ENCODE measurements around the gene RASA4B. TPM values are rescaled to one million over a fixed set of nuclear protein-coding genes. Genes with fewer than 3 reads are reported as not detected.
"Not testable (repeated sequence)": the region's sequence is repeated elsewhere in the genome, so short reads cannot be mapped to it uniquely, and the experiment has no call there.

RASA4B gene
- total RNA-seq, 1 donor from 2014 or later: 30.0 TPM

DNA sequence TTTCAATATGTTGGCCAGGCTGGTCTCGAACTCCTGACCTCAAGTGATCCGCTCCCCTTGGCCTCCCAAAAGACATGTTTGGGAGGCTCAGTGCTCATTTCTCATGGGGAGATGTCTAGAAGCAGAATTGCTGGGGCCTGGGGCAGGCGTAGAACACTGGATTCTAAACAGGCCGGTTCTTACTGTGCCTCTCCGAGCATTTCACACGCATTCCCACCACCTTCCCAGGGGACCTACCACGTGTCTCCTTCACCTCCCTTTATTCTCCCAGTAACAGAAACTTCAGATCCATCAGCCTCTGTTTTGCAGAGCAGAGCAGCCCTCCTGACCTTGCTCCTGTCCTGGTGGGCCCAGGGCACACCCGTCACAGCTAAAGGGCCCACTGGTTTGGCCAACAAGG is 9.6 kb upstream of the RASA4B start:
- H3K36me3 ChIP-seq; intact Hi-C loops (cut with DNase I); DNase-seq: not testable (repeated sequence)

DNA sequence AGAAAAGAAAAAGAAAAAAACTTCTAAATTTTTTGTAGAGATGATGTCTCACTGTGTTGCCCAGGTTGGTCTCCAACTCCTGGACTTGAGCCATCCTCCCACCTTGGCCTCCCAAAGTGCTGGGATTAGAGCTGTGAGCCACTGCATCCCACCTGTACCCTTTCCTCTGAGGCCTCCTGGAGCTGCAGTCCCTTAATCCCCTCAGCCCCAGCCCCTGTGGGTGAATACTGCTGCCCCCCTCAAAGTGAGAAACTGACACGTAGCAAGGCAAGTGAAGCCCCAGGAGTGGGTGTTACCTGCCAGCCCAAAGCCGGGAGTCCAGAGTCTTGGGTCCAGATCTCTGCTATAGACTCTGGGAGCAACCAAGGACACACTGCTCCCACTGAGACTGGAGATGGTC is 7.2 kb upstream of the RASA4B start:
- H3K36me3 ChIP-seq; H3K27ac ChIP-seq; H3K9me3 ChIP-seq; H3K4me3 ChIP-seq; H3K4me1 ChIP-seq; intact Hi-C loops (cut with DNase I); H3K27me3 ChIP-seq: not testable (repeated sequence)
- peak; percentile 4 for ATAC-seq
- peak; percentile 62 for DNase-seq

More for the DNA sequence above, 9.6 kb upstream of the RASA4B start:
- not testable (repeated sequence) for H3K27me3 ChIP-seq, H3K4me1 ChIP-seq, H3K27ac ChIP-seq, H3K4me3 ChIP-seq, ATAC-seq, H3K9me3 ChIP-seq

GRCh38 chr7:102520797-102521196 is 3.2 kb upstream of the RASA4B start:
- H3K36me3 ChIP-seq; ATAC-seq; H3K27me3 ChIP-seq; DNase-seq; H3K4me3 ChIP-seq; intact Hi-C loops (cut with DNase I); H3K27ac ChIP-seq; H3K4me1 ChIP-seq; H3K9me3 ChIP-seq: not testable (repeated sequence)

- ATAC-seq: peak; percentile 0
- H3K36me3 ChIP-seq; H3K4me3 ChIP-seq; H3K9me3 ChIP-seq; H3K27ac ChIP-seq; H3K4me1 ChIP-seq; H3K27me3 ChIP-seq; intact Hi-C loops (cut with DNase I); DNase-seq: not testable (repeated sequence)
These were observed 626 bp downstream of the RASA4B start for GRCh38 chr7:102516951-102517350.

- ATAC-seq; H3K27me3 ChIP-seq; DNase-seq; H3K36me3 ChIP-seq; H3K9me3 ChIP-seq; H3K4me3 ChIP-seq; H3K4me1 ChIP-seq; H3K27ac ChIP-seq; intact Hi-C loops (cut with DNase I): not testable (repeated sequence)
These were observed 1.7 kb downstream of the RASA4B start for GRCh38 chr7:102515889-102516288.

GRCh38 chr7:102514881-102515721 is 2.5 kb downstream of the RASA4B start:
- H3K4me3 ChIP-seq; H3K27ac ChIP-seq; DNase-seq; H3K4me1 ChIP-seq; intact Hi-C loops (cut with DNase I); H3K9me3 ChIP-seq; H3K36me3 ChIP-seq; H3K27me3 ChIP-seq: not testable (repeated sequence)
- ATAC-seq: peak; percentile 35

DNA sequence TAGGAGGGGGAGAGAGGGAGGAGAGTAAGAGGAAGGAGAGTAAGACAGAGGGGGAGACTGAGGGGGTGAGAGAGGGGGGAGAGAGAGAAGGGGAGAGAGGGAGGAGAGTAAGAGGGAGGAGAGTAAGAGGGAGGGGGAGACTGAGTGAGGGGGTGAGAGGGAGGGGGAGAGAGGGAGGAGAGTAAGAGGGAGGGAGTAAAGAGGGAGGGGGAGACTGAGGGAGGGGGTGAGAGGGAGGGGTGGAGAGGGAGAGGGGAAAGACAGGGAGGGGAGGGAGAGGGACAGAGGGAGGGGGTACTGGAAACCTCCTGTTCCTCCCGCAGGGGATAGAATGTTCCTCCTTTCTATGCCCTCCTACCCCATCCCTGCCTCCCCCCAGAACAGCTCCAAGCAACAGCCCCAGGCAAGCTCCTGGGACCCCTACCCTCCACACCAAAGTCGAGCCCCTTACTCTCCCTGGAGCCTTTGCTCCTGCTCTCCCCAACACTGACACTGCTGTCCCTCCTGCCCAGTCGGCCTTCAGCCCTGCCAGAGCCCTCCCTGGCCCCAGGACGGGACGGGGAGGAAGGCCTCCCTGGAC is 4.8 kb downstream of the RASA4B start:
- H3K4me1 ChIP-seq; H3K9me3 ChIP-seq; H3K27me3 ChIP-seq; H3K36me3 ChIP-seq; intact Hi-C loops (cut with DNase I): not testable (repeated sequence)
- peak; percentile 0 for ATAC-seq
- DNase-seq: peak; percentile 70
- Histone ChIP-seq H3K27ac (peak overlapping the region; percentile 69), H3K4me3 (peak overlapping the region; percentile 27)

DNA sequence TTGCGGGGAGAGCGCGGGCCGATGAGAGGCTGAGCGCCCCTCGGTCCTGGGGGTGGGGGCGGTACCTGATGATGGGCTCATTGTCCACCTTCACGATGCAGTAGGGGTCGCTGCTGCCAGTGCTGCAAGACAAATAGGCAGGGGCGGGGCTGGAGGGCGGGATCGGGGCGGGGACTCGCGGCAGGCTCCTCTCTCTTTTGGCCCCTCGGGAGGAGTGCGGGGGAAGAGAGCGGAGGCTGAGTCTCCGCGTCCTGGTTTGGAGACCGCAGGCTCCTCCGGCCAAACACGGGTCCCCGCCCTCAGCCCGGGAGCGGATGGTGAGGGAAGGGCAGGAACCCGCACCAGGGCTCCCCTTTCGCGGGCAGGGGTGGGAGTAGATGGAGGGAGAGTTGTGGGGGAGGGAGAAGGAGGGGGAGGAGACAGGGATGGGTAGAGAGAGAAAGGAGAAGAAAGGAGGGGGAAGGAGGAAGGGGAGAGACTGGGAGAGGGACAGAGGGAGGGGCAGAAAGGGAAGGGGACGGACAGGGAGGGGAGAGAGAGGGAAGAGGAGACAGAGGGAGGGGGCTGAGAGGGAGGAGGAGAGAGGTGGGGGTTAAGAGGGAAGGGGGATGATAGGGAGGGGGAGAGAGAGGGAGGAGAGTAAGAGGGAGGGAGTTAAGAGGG is 5.6 kb downstream of the RASA4B start:
- intact Hi-C loops (cut with DNase I): not testable (repeated sequence)

GRCh38 chr7:102510575-102510974 is 7.0 kb downstream of the RASA4B start:
- H3K4me3 ChIP-seq; H3K36me3 ChIP-seq; ATAC-seq; H3K27me3 ChIP-seq; H3K4me1 ChIP-seq; H3K9me3 ChIP-seq; H3K27ac ChIP-seq; intact Hi-C loops (cut with DNase I): not testable (repeated sequence)
- peak; percentile 58 for DNase-seq

More for the DNA sequence above, 5.6 kb downstream of the RASA4B start:
- H3K27me3 ChIP-seq, DNase-seq, H3K27ac ChIP-seq, H3K4me1 ChIP-seq, H3K9me3 ChIP-seq, H3K36me3 ChIP-seq, H3K4me3 ChIP-seq: not testable (repeated sequence)
- peak; percentile 59 for ATAC-seq

GRCh38 chr7:102507410-102508088 is 10.0 kb downstream of the RASA4B start:
- H3K4me3 ChIP-seq; ATAC-seq; intact Hi-C loops (cut with DNase I); H3K4me1 ChIP-seq; H3K36me3 ChIP-seq; H3K27ac ChIP-seq; H3K27me3 ChIP-seq; H3K9me3 ChIP-seq: not testable (repeated sequence)
- DNase-seq: peak; percentile 34

DNA sequence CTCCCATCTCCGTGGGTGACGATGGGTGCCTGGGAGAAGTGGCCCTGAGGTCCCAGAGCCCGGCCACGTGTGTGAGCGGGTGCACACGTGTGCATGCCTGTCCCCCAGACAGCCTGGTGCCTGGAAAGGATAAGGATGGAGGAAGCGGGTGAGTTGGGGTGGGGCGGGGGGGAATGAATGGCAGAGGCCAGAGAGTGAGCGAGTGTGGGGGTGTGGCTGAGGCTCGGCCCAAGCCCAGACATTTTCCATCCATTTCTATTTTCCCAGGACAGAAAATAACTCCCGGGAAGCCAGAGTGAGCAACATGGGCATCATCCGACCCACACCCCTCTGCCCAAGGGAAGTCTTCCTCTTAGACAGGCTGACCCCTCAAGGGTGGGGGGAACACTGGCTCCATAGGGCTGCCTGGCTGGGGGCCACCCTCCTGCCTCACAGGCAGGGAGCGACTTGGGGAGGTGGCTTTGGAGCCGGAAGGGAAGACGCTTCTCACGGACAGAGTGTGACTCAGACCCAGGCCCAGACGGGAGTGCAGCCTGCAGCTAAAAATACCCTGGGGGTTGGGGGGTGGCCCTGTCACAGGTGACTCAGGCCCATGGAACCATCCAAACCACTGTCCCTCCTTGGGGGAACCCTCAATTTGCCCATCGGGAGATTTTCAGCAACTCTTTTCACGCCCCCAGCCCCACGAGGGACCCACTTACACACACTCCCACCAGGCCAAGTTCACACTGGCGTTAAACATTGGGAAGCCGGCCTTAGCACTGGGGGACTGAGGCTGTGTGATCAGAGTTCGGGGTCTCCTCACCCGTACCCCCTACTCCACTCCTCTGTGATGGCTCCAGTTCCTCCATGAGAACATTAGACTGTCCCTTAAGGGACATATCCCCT is 12.0 kb downstream of the RASA4B start:
- H3K4me3 ChIP-seq; H3K27ac ChIP-seq; H3K36me3 ChIP-seq; H3K4me1 ChIP-seq; intact Hi-C loops (cut with DNase I); H3K27me3 ChIP-seq; H3K9me3 ChIP-seq: not testable (repeated sequence)
- ATAC-seq (peak; percentile 3), DNase-seq (peak; percentile 35)

DNA sequence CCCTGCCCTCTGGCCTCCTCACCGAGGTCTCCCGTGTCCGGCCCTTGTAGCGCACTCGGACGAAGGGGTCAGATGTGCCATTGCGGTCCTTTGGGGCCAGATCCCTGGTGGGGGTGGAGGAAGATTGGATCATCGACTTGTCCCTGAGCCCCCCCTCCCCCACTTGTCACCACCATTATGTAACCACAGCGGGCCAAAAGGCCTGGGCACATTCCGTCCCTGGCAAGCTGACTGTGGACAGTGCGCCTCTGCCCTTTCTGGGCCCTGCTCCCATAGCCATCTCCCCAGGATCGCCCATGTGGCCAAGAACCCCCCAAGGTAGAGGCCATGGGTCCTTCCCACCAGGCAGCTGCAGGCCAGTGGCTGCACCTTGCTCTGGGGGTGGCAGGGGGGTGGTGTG is 14.4 kb downstream of the RASA4B start:
- DNase-seq; H3K4me3 ChIP-seq; H3K4me1 ChIP-seq; H3K27me3 ChIP-seq; H3K36me3 ChIP-seq; intact Hi-C loops (cut with DNase I); H3K27ac ChIP-seq; H3K9me3 ChIP-seq: not testable (repeated sequence)
- ATAC-seq: peak; percentile 13

- peak; percentile 63 for DNase-seq
- H3K4me1 ChIP-seq; H3K9me3 ChIP-seq; H3K4me3 ChIP-seq; H3K36me3 ChIP-seq; ATAC-seq; H3K27ac ChIP-seq; H3K27me3 ChIP-seq; intact Hi-C loops (cut with DNase I): not testable (repeated sequence)
These were observed 19.3 kb downstream of the RASA4B start for GRCh38 chr7:102498321-102498720.
